Astrocyte of the cerebellum (primary cell): ENCODE data around the gene DPCD.

Experiments
- DNase-seq: peaks from one replicate; pipeline ENCODE4 v3.0.0-alpha.2; 2011; ENCODE audit warnings: low read depth
- H3K4me3 ChIP-seq: 2 replicates; pipeline ENCODE4 v1.5.1; 2011; ENCODE audit warnings: mild to moderate bottlenecking, low read depth, low read length, moderate library complexity
- CTCF ChIP-seq: IDR thresholded peaks from 2 replicates; pipeline ENCODE4 v1.5.1; 2012; ENCODE audit warnings: low read length, low read depth, moderate library complexity, mild to moderate bottlenecking; ENCODE audit errors: missing control alignments
- in situ Hi-C: cut with HindIII; loops from 2 replicates; pipeline ENCODE4 v1.10.0; 2017; ENCODE audit warnings: low sequenced_read_pairs

The DPCD gene

GRCh38 chr10:101645659-101646058 lies 57.5 kb downstream of the DPCD start:
- TF ChIP-seq CTCF: no peak
- DNase-seq: no peak
- no peak overlapping the region for H3K4me3 ChIP-seq
- in situ Hi-C loops: no loop called here

- in situ Hi-C loops: no loop called here
- no peak for DNase-seq
- no peak overlapping the region for H3K4me3 ChIP-seq
- no peak for TF ChIP-seq CTCF
These were observed 58.2 kb downstream of the DPCD start for GRCh38 chr10:101646364-101646763.

GRCh38 chr10:101647255-101647654 lies 59.1 kb downstream of the DPCD start:
- DNase-seq: no peak
- in situ Hi-C loops: no loop called here
- H3K4me3 ChIP-seq: no peak overlapping the region
- no peak for TF ChIP-seq CTCF

- TF ChIP-seq CTCF: no peak
- no peak overlapping the region for H3K4me3 ChIP-seq
- no peak for DNase-seq
- in situ Hi-C loops: no loop called here
These were observed 61.5 kb downstream of the DPCD start for GRCh38 chr10:101649525-101650085.

- H3K4me3 ChIP-seq: no peak overlapping the region
- in situ Hi-C loops: no loop called here
- TF ChIP-seq CTCF: no peak
- no peak for DNase-seq
These were observed 62.7 kb downstream of the DPCD start for GRCh38 chr10:101650863-101651262.

- in situ Hi-C loops: no loop called here
- TF ChIP-seq CTCF: no peak
- no peak for DNase-seq
- H3K4me3 ChIP-seq: no peak overlapping the region
These were observed 63.2 kb downstream of the DPCD start for GRCh38 chr10:101651336-101651735.

- TF ChIP-seq CTCF: no peak
- H3K4me3 ChIP-seq: no peak overlapping the region
- no peak for DNase-seq
- in situ Hi-C loops: no loop called here
These were observed 65.4 kb downstream of the DPCD start for GRCh38 chr10:101653536-101653935.
